HEK293 (cell line): ENCODE measurements around the gene ONECUT1.

ENCODE experiments used
- SP3 ChIP-seq: fragments of 450-650 bp; formaldehyde crosslinking; IDR thresholded peaks from 2 replicates; pipeline ENCODE4 v1.5.1; 2016; ENCODE audit warnings: missing biosample characterization, missing genetic modification characterization
- TRIM28 ChIP-seq: IDR thresholded peaks from 2 replicates; pipeline ENCODE4 v1.6.1; 2011; ENCODE audit warnings: low read length, control low read depth, borderline replicate concordance
- ZNF549 ChIP-seq: fragments of 450-650 bp; IDR thresholded peaks from 2 replicates; pipeline ENCODE4 v1.5.1; 2018; ENCODE audit warnings: missing biosample characterization, missing genetic modification characterization, mild to moderate bottlenecking, inconsistent platforms, moderate library complexity
- ZNF585B ChIP-seq: fragments of 450-650 bp; formaldehyde crosslinking; IDR thresholded peaks from 2 replicates; pipeline ENCODE4 v1.5.1; 2016; ENCODE audit warnings: missing biosample characterization, missing genetic modification characterization
- ZNF776 ChIP-seq: fragments of 450-650 bp; formaldehyde crosslinking; IDR thresholded peaks from 2 replicates; pipeline ENCODE4 v1.5.0; 2017; ENCODE audit warnings: missing biosample characterization, missing genetic modification characterization, borderline replicate concordance
- ZNF777 ChIP-seq: fragments of 450-650 bp; formaldehyde crosslinking; IDR thresholded peaks from 2 replicates; pipeline ENCODE4 v1.5.1; 2017; ENCODE audit warnings: missing biosample characterization, missing genetic modification characterization, borderline replicate concordance
- TF ChIP-seq, protein P1 (sequence below): fragments of 450-650 bp; formaldehyde crosslinking; IDR thresholded peaks from 2 replicates; pipeline ENCODE4 v1.5.1; 2016; ENCODE audit warnings: missing biosample characterization, missing genetic modification characterization
- TF ChIP-seq, protein P2 (sequence below): fragments of 450-650 bp; formaldehyde crosslinking; IDR thresholded peaks from 2 replicates; pipeline ENCODE4 v1.5.1; 2016; ENCODE audit warnings: missing biosample characterization, missing genetic modification characterization

DNA sequence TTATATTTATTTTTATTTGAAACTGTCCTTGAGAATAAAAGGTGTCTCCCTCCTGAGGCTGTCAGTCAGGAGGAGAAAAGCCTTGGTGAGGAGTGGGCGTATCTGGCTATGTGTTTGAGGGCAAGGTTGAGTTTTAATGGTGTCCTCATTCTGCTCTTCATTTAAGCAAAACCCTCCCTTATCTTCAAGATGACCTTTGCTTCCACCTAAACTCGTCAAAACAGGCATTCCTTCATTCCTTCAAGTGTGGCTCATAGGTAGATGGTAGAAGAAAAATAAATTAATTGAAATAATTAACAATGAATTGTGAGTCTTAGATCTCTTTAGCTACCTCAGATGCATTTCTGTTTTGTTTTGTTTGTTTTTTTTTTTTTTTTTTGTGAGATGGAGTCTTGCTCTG is 71.6 kb downstream of the ONECUT1 start:
- TF ChIP-seq ZNF776: no peak
- no peak for TF ChIP-seq ZNF777
- TF ChIP-seq, protein P1, sequence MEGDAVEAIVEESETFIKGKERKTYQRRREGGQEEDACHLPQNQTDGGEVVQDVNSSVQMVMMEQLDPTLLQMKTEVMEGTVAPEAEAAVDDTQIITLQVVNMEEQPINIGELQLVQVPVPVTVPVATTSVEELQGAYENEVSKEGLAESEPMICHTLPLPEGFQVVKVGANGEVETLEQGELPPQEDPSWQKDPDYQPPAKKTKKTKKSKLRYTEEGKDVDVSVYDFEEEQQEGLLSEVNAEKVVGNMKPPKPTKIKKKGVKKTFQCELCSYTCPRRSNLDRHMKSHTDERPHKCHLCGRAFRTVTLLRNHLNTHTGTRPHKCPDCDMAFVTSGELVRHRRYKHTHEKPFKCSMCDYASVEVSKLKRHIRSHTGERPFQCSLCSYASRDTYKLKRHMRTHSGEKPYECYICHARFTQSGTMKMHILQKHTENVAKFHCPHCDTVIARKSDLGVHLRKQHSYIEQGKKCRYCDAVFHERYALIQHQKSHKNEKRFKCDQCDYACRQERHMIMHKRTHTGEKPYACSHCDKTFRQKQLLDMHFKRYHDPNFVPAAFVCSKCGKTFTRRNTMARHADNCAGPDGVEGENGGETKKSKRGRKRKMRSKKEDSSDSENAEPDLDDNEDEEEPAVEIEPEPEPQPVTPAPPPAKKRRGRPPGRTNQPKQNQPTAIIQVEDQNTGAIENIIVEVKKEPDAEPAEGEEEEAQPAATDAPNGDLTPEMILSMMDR (tag by site-specific recombination): no peak
- TF ChIP-seq, protein P2, sequence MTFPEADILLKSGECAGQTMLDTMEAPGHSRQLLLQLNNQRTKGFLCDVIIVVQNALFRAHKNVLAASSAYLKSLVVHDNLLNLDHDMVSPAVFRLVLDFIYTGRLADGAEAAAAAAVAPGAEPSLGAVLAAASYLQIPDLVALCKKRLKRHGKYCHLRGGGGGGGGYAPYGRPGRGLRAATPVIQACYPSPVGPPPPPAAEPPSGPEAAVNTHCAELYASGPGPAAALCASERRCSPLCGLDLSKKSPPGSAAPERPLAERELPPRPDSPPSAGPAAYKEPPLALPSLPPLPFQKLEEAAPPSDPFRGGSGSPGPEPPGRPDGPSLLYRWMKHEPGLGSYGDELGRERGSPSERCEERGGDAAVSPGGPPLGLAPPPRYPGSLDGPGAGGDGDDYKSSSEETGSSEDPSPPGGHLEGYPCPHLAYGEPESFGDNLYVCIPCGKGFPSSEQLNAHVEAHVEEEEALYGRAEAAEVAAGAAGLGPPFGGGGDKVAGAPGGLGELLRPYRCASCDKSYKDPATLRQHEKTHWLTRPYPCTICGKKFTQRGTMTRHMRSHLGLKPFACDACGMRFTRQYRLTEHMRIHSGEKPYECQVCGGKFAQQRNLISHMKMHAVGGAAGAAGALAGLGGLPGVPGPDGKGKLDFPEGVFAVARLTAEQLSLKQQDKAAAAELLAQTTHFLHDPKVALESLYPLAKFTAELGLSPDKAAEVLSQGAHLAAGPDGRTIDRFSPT (tag by site-specific recombination): no peak
- no peak for TF ChIP-seq SP3
- TF ChIP-seq ZNF549: no peak
- no peak for TF ChIP-seq TRIM28
- TF ChIP-seq ZNF585B (tag by site-specific recombination): no peak
